ENCODE measurements around the gene RABGEF1.
"Not testable (repeated sequence)": the region's sequence is repeated elsewhere in the genome, so short reads cannot be mapped to it uniquely, and the experiment has no call there.

RABGEF1 gene

DNA sequence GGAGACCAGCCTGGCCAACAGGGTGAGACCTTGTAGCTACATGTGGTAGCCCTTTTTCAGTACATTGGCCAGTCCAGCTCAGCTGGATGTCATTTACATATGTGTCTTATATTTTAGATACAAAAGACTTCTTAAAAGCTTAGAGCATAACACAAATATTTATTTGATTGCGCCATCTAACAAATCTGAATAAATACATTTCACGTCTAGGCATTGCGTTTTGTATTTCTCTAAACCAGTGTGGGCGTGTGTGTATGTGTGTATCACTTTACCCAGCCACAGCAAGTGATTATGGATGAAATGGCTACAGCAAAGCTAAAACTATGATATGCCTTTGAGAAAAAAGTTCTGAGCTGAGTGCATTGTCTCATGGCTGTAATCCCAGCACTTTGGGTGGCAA, 14.0 kb downstream of the RABGEF1 start:
- no peak for DNase-seq
- Histone ChIP-seq H3K27ac (ENCODE audit: low read length) (no peak overlapping the region), H3K9ac (ENCODE audit: low read depth, low read length) (no peak overlapping the region), H2AFZ (ENCODE audit: low read depth, low read length) (no peak overlapping the region), H3K9me3 (ENCODE audit: insufficient read depth, low read length, severe bottlenecking) (no peaks in the 10 kb centered on the region), H3K79me2 (ENCODE audit: insufficient read depth, low read length) (peaks cover 83% of the 10 kb centered on the region), H4K20me1 (ENCODE audit: insufficient read depth, low read length) (peaks cover 19% of the 10 kb centered on the region; the same call in 1 of the 2 replicates), H3K4me2 (ENCODE audit: insufficient read depth, low read length) (no peak overlapping the region), H3K36me3 (ENCODE audit: insufficient read depth, low read length) (peaks cover 6% of the 10 kb centered on the region; the same call in 1 of the 2 replicates), H3K4me1 (ENCODE audit: insufficient read depth, low read length) (no peaks in the 10 kb centered on the region), H3K27me3 (ENCODE audit: insufficient read depth, low read length, poor library complexity) (no peaks in the 10 kb centered on the region), H3K4me3 (ENCODE audit: low read depth in 1 of 2, low read length in 2 of 2) (no peak overlapping the region)
- ATAC-seq (ENCODE audit: insufficient read depth, low read depth): no peak
- TF ChIP-seq, protein P1, sequence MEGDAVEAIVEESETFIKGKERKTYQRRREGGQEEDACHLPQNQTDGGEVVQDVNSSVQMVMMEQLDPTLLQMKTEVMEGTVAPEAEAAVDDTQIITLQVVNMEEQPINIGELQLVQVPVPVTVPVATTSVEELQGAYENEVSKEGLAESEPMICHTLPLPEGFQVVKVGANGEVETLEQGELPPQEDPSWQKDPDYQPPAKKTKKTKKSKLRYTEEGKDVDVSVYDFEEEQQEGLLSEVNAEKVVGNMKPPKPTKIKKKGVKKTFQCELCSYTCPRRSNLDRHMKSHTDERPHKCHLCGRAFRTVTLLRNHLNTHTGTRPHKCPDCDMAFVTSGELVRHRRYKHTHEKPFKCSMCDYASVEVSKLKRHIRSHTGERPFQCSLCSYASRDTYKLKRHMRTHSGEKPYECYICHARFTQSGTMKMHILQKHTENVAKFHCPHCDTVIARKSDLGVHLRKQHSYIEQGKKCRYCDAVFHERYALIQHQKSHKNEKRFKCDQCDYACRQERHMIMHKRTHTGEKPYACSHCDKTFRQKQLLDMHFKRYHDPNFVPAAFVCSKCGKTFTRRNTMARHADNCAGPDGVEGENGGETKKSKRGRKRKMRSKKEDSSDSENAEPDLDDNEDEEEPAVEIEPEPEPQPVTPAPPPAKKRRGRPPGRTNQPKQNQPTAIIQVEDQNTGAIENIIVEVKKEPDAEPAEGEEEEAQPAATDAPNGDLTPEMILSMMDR (IDR thresholded peaks at IDR 0.05; ENCODE audit: borderline replicate concordance, extremely low read depth, low read length, poor library complexity, severe bottlenecking): no peak
- no peak for TF ChIP-seq EZH2 (IDR thresholded peaks at IDR 0.05; ENCODE audit: borderline replicate concordance, low read depth, low read length, severe bottlenecking)

DNA sequence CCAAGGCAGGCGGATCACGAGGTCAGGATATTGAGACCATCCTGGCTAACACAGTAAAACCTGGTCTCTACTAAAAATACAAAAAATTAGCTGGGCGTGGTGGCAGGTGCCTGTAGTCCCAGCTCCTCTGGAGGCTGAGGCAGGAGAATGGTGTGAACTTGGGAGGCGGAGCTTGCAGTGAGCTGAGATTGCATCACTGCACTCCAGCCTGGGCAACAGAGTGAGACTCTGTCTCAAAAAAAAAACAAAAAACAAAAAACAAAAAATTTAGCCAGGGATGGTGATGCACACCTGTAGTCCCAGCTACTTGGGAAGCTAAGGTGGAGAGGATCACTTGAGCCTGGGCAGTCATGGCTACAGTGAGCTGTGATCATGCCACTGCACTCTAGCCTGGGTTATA, 14.5 kb downstream of the RABGEF1 start:
- Histone ChIP-seq H4K20me1 (ENCODE audit: insufficient read depth, low read length) (peaks cover 17% of the 10 kb centered on the region; the same call in 1 of the 2 replicates), H3K79me2 (ENCODE audit: insufficient read depth, low read length) (peaks cover 83% of the 10 kb centered on the region)
- not testable (repeated sequence) for H3K27ac ChIP-seq (ENCODE audit: low read length); DNase-seq; H3K9ac ChIP-seq (ENCODE audit: low read depth, low read length); H3K4me3 ChIP-seq (ENCODE audit: low read depth in 1 of 2, low read length in 2 of 2); H2AFZ ChIP-seq (ENCODE audit: low read depth, low read length); H3K27me3 ChIP-seq (ENCODE audit: insufficient read depth, low read length, poor library complexity); H3K9me3 ChIP-seq (ENCODE audit: insufficient read depth, low read length, severe bottlenecking); H3K4me1 ChIP-seq (ENCODE audit: insufficient read depth, low read length); H3K4me2 ChIP-seq (ENCODE audit: insufficient read depth, low read length); ATAC-seq (ENCODE audit: insufficient read depth, low read depth); H3K36me3 ChIP-seq (ENCODE audit: insufficient read depth, low read length)

DNA sequence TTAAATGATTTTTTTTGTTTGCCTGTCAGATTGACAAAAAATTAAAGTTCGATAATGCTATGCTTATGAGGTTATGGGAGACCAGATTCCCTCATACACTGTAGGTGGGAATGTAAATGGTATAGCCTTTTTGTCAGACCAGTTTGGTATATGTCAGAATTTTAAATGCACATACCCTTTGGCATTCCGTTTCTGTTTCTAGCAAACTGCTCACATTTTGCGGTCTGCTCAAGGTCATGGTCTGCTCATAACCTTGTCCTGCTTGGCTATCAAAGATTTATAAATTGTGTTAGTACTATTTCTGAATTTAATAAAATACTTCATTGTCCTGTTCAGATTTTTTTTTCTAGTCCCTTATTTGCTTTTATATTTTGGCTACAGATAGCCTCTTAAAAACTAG, 15.7 kb downstream of the RABGEF1 start:
- not testable (repeated sequence) for H2AFZ ChIP-seq (ENCODE audit: low read depth, low read length); H3K27me3 ChIP-seq (ENCODE audit: insufficient read depth, low read length, poor library complexity); H3K4me2 ChIP-seq (ENCODE audit: insufficient read depth, low read length); H3K9me3 ChIP-seq (ENCODE audit: insufficient read depth, low read length, severe bottlenecking); H3K4me3 ChIP-seq (ENCODE audit: low read depth in 1 of 2, low read length in 2 of 2); H3K9ac ChIP-seq (ENCODE audit: low read depth, low read length); DNase-seq; H3K4me1 ChIP-seq (ENCODE audit: insufficient read depth, low read length); H3K36me3 ChIP-seq (ENCODE audit: insufficient read depth, low read length); ATAC-seq (ENCODE audit: insufficient read depth, low read depth); H3K27ac ChIP-seq (ENCODE audit: low read length)
- Histone ChIP-seq H4K20me1 (ENCODE audit: insufficient read depth, low read length) (peaks cover 19% of the 10 kb centered on the region; the same call in 1 of the 2 replicates), H3K79me2 (ENCODE audit: insufficient read depth, low read length) (peaks cover 83% of the 10 kb centered on the region)

DNA sequence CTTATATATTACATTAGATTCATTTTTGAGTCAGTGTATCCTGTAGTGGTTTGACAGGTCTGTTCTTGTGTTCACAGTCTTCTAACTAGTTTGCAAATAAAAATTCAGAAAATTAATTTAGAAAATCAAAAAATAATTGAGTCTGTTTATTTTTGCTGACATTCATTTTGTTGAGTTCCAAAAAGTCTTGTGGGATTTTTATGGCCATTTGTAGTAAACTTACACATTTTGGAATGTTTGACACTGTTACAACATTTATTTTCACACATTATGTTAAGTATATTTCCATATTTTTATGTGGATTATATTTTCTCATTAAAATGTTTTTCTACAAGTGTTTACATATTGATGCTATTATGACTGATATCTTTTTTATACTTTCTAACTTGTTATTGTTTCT, 16.4 kb downstream of the RABGEF1 start:
- Histone ChIP-seq H3K9ac (ENCODE audit: low read depth, low read length) (no peak overlapping the region), H3K4me2 (ENCODE audit: insufficient read depth, low read length) (no peak overlapping the region), H4K20me1 (ENCODE audit: insufficient read depth, low read length) (peaks cover 13% of the 10 kb centered on the region; the same call in 1 of the 2 replicates), H3K36me3 (ENCODE audit: insufficient read depth, low read length) (peaks cover 6% of the 10 kb centered on the region; the same call in 1 of the 2 replicates), H3K4me1 (ENCODE audit: insufficient read depth, low read length) (no peaks in the 10 kb centered on the region), H3K27me3 (ENCODE audit: insufficient read depth, low read length, poor library complexity) (no peaks in the 10 kb centered on the region), H2AFZ (ENCODE audit: low read depth, low read length) (no peak overlapping the region), H3K27ac (ENCODE audit: low read length) (no peak overlapping the region), H3K9me3 (ENCODE audit: insufficient read depth, low read length, severe bottlenecking) (no peaks in the 10 kb centered on the region), H3K79me2 (ENCODE audit: insufficient read depth, low read length) (peaks cover 83% of the 10 kb centered on the region), H3K4me3 (ENCODE audit: low read depth in 1 of 2, low read length in 2 of 2) (no peak overlapping the region)
- ATAC-seq (ENCODE audit: insufficient read depth, low read depth) (no peak), DNase-seq (no peak)
- TF ChIP-seq EZH2 (IDR thresholded peaks at IDR 0.05; ENCODE audit: borderline replicate concordance, low read depth, low read length, severe bottlenecking): no peak
- TF ChIP-seq, protein P1 (IDR thresholded peaks at IDR 0.05; ENCODE audit: borderline replicate concordance, extremely low read depth, low read length, poor library complexity, severe bottlenecking): no peak
